H9 (cell line): ENCODE data around the gene H2AZ2. TPM values are rescaled to one million over a fixed set of nuclear protein-coding genes. Genes with fewer than 3 reads are reported as not detected.

ENCODE experiments used
- DNase-seq: peaks from one replicate; pipeline ENCODE4 v3.0.0-alpha.2; 2017
- H2AFZ ChIP-seq: one replicate; pipeline ENCODE4 v1.6.1; 2013; ENCODE audit warnings: mild to moderate bottlenecking, low read length, control low read depth, moderate library complexity
- H2AK5ac ChIP-seq: 2 replicates; pipeline ENCODE4 v1.6.1; 2013; ENCODE audit warnings: low read length, control low read depth, mixed read lengths; ENCODE audit not compliant: insufficient read length
- H2BK120ac ChIP-seq: one replicate; pipeline ENCODE4 v1.6.1; 2013; ENCODE audit warnings: low read depth, mild to moderate bottlenecking, low read length, control low read depth, inconsistent platforms; ENCODE audit not compliant: poor library complexity, severe bottlenecking
- H2BK12ac ChIP-seq: 2 replicates; pipeline ENCODE4 v1.6.1; 2013; ENCODE audit warnings: low read length, control low read depth, mixed read lengths, low read depth; ENCODE audit not compliant: insufficient read length
- H2BK15ac ChIP-seq: 2 replicates; pipeline ENCODE4 v1.6.1; 2013; ENCODE audit warnings: low read depth, low read length, control low read depth
- H2BK20ac ChIP-seq: one replicate; pipeline ENCODE4 v1.6.1; 2013; ENCODE audit warnings: low read depth, mild to moderate bottlenecking, low read length, control low read depth, inconsistent platforms; ENCODE audit not compliant: poor library complexity, severe bottlenecking
- H2BK5ac ChIP-seq: 2 replicates; pipeline ENCODE4 v1.6.1; 2013; ENCODE audit warnings: low read length, control low read depth, mixed read lengths; ENCODE audit not compliant: insufficient read length
- H3K14ac ChIP-seq: 2 replicates; pipeline ENCODE4 v1.6.1; 2013; ENCODE audit warnings: low read length, control low read depth; ENCODE audit not compliant: insufficient read depth
- H3K18ac ChIP-seq: 2 replicates; pipeline ENCODE4 v1.6.1; 2013; ENCODE audit warnings: low read depth, mild to moderate bottlenecking, mixed read lengths, low read length, control low read depth; ENCODE audit not compliant: insufficient read length
- H3K23ac ChIP-seq: 2 replicates; pipeline ENCODE4 v1.6.1; 2013; ENCODE audit warnings: low read length, control low read depth, mixed read lengths, low read depth; ENCODE audit not compliant: insufficient read length
- H3K23me2 ChIP-seq: 2 replicates; pipeline ENCODE4 v1.6.1; 2013; ENCODE audit warnings: low read depth, mild to moderate bottlenecking, mixed read lengths, low read length, control low read depth; ENCODE audit not compliant: insufficient read length, poor library complexity, severe bottlenecking
- H3K27ac ChIP-seq: 2 replicates; pipeline ENCODE4 v1.5.1; 2013; ENCODE audit warnings: low read length, control low read depth, mixed read lengths, low read depth; ENCODE audit not compliant: insufficient read length
- H3K27me3 ChIP-seq: 2 replicates; pipeline ENCODE4 v1.6.1; 2013; ENCODE audit warnings: low read length, control low read depth, inconsistent platforms; ENCODE audit not compliant: insufficient read depth
- H3K4ac ChIP-seq: 2 replicates; pipeline ENCODE4 v1.6.1; 2013; ENCODE audit warnings: low read depth, mild to moderate bottlenecking, control low read depth, inconsistent platforms, low read length, moderate library complexity
- H3K4me1 ChIP-seq: 2 replicates; pipeline ENCODE4 v1.6.1; 2013; ENCODE audit warnings: low read length, control low read depth, inconsistent platforms; ENCODE audit not compliant: insufficient read depth
- H3K4me2 ChIP-seq: 2 replicates; pipeline ENCODE4 v1.6.1; 2013; ENCODE audit warnings: low read length, control low read depth, mixed read lengths; ENCODE audit not compliant: insufficient read length, insufficient read depth
- H3K56ac ChIP-seq: 2 replicates; pipeline ENCODE4 v1.6.1; 2013; ENCODE audit warnings: low read depth, mild to moderate bottlenecking, mixed read lengths, low read length, control low read depth; ENCODE audit not compliant: insufficient read length
- H3K79me1 ChIP-seq: 2 replicates; pipeline ENCODE4 v1.6.1; 2013; ENCODE audit warnings: low read depth, mild to moderate bottlenecking, moderate library complexity, low read length, control low read depth, inconsistent platforms; ENCODE audit not compliant: insufficient read depth, poor library complexity, severe bottlenecking
- H3K79me2 ChIP-seq: 2 replicates; pipeline ENCODE4 v1.6.1; 2013; ENCODE audit warnings: low read length, control low read depth, inconsistent platforms; ENCODE audit not compliant: insufficient read depth
- H3K9ac ChIP-seq: 2 replicates; pipeline ENCODE4 v1.6.1; 2013; ENCODE audit warnings: low read length, control low read depth, mixed read lengths; ENCODE audit not compliant: insufficient read length; ENCODE audit errors: extremely low read depth
- H3K9me3 ChIP-seq: one replicate; pipeline ENCODE4 v1.6.1; 2013; ENCODE audit warnings: low read depth, low read length, inconsistent platforms; ENCODE audit not compliant: control insufficient read depth
- H3T11ph ChIP-seq: one replicate; pipeline ENCODE4 v1.6.1; 2013; ENCODE audit warnings: mild to moderate bottlenecking, low read length, control low read depth, inconsistent platforms
- H4K20me1 ChIP-seq: one replicate; pipeline ENCODE4 v1.6.1; 2013; ENCODE audit not compliant: control insufficient read depth, insufficient read length, insufficient read depth
- H4K5ac ChIP-seq: 2 replicates; pipeline ENCODE4 v1.6.1; 2013; ENCODE audit warnings: low read depth, mild to moderate bottlenecking, mixed read lengths, low read length, control low read depth; ENCODE audit not compliant: insufficient read length
- H4K8ac ChIP-seq: replicated peaks from 2 replicates; pipeline ENCODE4 v1.6.1; 2013; ENCODE audit warnings: low read length, control low read depth, mixed read lengths, low read depth; ENCODE audit not compliant: insufficient read length
- H4K91ac ChIP-seq: 2 replicates; pipeline ENCODE4 v1.6.1; 2013; ENCODE audit warnings: low read depth, mild to moderate bottlenecking, moderate library complexity, mixed read lengths, low read length, control low read depth; ENCODE audit not compliant: insufficient read length
- H3K27ac Mint-ChIP-seq, 3 experiments: 2 replicates in 2 of 3; 3 replicates in 1 of 3; pipeline ENCODE4 v1.8.0; 2020 to 2021; ENCODE audit warnings: mixed read lengths in 3 of 3, mild to moderate bottlenecking in 1 of 3, moderate library complexity in 1 of 3
- H3K27me3 Mint-ChIP-seq: 2 replicates; pipeline ENCODE4 v1.8.0; 2021; ENCODE audit warnings: low read depth, mild to moderate bottlenecking, moderate library complexity, mixed read lengths
- H3K36me3 Mint-ChIP-seq, 3 experiments: 2 replicates in 2 of 3; 3 replicates in 1 of 3; pipeline ENCODE4 v1.8.0; 2020 to 2021; ENCODE audit warnings: low read depth in 3 of 3, mixed read lengths in 3 of 3; ENCODE audit not compliant: insufficient read depth in 1 of 3
- H3K4me1 Mint-ChIP-seq, 2 experiments: 2 replicates each; pipeline ENCODE4 v1.8.0; 2020; ENCODE audit warnings: mixed read lengths in 2 of 2
- H3K4me3 Mint-ChIP-seq, 2 experiments: 2 replicates in 1 of 2; 3 replicates in 1 of 2; pipeline ENCODE4 v1.8.0; 2020 to 2021; ENCODE audit warnings: mild to moderate bottlenecking in 2 of 2, mixed read lengths in 2 of 2, moderate library complexity in 1 of 2
- H3K9me3 Mint-ChIP-seq, 2 experiments: 2 replicates in 1 of 2; 3 replicates in 1 of 2; pipeline ENCODE4 v1.8.0; 2020; ENCODE audit warnings: mild to moderate bottlenecking in 2 of 2, mixed read lengths in 2 of 2, moderate library complexity in 1 of 2
- WGBS: extraction: QIAGEN DNeasy Blood & Tissue Kit; methylation state at CpG from one replicate; pipeline ENCODE4 v1.1.7; 2013; ENCODE audit warnings: missing lambda C conversion rate, low lambda C conversion rate, mixed read lengths; ENCODE audit not compliant: insufficient read length; ENCODE audit errors: extremely low coverage; 5-methylcytosine and 5-hydroxymethylcytosine counted together
- total RNA-seq: library from RNA; stranded (reverse); gene quantifications from 2 replicates; pipeline ENCODE4 v1.2.1, GENCODE V29; 2021
- TF ChIP-seq, protein P1 (sequence below): fragments of 200-600 bp; sonication (generic); conservative IDR thresholded peaks from 3 replicates; pipeline ENCODE4 v1.8.0; 2021; ENCODE audit warnings: antibody characterized with exemption, mild to moderate bottlenecking

Gene H2AZ2
- total RNA-seq, 1 experiment from 2014 or later = 208 TPM

DNA sequence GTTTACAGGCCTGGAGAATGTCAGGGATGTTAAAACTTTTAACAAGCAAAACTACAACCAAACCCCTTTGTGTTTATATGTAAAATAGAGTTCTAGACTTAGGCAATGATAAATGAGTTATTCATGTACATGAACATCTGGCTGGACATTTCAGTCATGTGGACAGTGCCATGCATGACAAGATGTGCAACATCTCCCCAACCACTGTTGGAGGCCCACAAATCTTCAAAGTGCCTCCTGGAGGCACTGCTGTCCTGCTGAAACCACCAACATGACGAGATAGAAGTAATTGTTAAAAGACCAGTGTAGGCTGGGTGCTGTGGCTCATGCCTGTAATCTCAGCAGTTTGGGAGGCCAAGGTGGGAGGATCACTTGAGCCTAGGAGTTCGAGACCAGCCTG lies 33.0 kb downstream of the H2AZ2 start:
- Histone ChIP-seq H3K4me1 (no peaks in the 10 kb centered on the region), H3K9me3 (no peaks in the 10 kb centered on the region)
- no peak overlapping the region for H3K27ac Mint-ChIP-seq

More for the DNA sequence above, 33.0 kb downstream of the H2AZ2 start:
- H2BK20ac ChIP-seq = no peak overlapping the region
- no peak overlapping the region for H3K4me2 ChIP-seq
- TF ChIP-seq, protein P1, sequence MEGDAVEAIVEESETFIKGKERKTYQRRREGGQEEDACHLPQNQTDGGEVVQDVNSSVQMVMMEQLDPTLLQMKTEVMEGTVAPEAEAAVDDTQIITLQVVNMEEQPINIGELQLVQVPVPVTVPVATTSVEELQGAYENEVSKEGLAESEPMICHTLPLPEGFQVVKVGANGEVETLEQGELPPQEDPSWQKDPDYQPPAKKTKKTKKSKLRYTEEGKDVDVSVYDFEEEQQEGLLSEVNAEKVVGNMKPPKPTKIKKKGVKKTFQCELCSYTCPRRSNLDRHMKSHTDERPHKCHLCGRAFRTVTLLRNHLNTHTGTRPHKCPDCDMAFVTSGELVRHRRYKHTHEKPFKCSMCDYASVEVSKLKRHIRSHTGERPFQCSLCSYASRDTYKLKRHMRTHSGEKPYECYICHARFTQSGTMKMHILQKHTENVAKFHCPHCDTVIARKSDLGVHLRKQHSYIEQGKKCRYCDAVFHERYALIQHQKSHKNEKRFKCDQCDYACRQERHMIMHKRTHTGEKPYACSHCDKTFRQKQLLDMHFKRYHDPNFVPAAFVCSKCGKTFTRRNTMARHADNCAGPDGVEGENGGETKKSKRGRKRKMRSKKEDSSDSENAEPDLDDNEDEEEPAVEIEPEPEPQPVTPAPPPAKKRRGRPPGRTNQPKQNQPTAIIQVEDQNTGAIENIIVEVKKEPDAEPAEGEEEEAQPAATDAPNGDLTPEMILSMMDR = no peak
- H4K20me1 ChIP-seq = no peaks in the 10 kb centered on the region
- no peak overlapping the region for H4K91ac ChIP-seq
- H3K23me2 ChIP-seq = no peaks in the 10 kb centered on the region
- H3K27ac ChIP-seq = no peak overlapping the region
- H3K79me2 ChIP-seq = no peaks in the 10 kb centered on the region
- no peak overlapping the region for H3K18ac ChIP-seq
- no peak overlapping the region for H4K8ac ChIP-seq
- no peak overlapping the region for H3K4ac ChIP-seq
- H3K4me1 Mint-ChIP-seq = 0 out of 4 replicates have a peak, but pooled peaks cover 0 to 4% of the 10 kb centered on the region in 2 experiments
- H3T11ph ChIP-seq = no peak overlapping the region
- H3K27me3 ChIP-seq = no peaks in the 10 kb centered on the region
- H2AK5ac ChIP-seq = no peak overlapping the region
- H2BK5ac ChIP-seq = no peak overlapping the region
- no peak overlapping the region for H3K23ac ChIP-seq
- no peak overlapping the region for H3K56ac ChIP-seq
- no peak for DNase-seq
- H2BK12ac ChIP-seq = no peak overlapping the region
- H2AFZ ChIP-seq = no peak overlapping the region
- no peak overlapping the region for H3K4me3 Mint-ChIP-seq
- WGBS = no CpG with 5 or more reads among the region's 2 CpGs
- H3K14ac ChIP-seq = no peak overlapping the region
- no peak overlapping the region for H4K5ac ChIP-seq
- no peaks in the 10 kb centered on the region for H3K27me3 Mint-ChIP-seq
- no peak overlapping the region for H3K9ac ChIP-seq
- H3K79me1 ChIP-seq = no peaks in the 10 kb centered on the region
- no peak overlapping the region for H2BK15ac ChIP-seq
- no peaks in the 10 kb centered on the region for H3K9me3 Mint-ChIP-seq
- no peaks in the 10 kb centered on the region for H3K36me3 Mint-ChIP-seq
- no peak overlapping the region for H2BK120ac ChIP-seq
